ENCODE results near the gene CDH23. TPM values are rescaled to one million over a fixed set of nuclear protein-coding genes. Genes with fewer than 3 reads are reported as not detected.

CDH23 gene
- total RNA-seq, 4 donors from 2014 or later: 14.4 to 29.6 (median 19.7) TPM

- TF ChIP-seq POLR2AphosphoS5 (IDR thresholded peaks at IDR 0.05) (no peak), POLR2A (IDR thresholded peaks at IDR 0.05; ENCODE audit: low read depth) (no peak), EP300 (IDR thresholded peaks at IDR 0.05) (no peak), CTCF (IDR thresholded peaks at IDR 0.05) (no peak)
- intact Hi-C loops (cut with DNase I): no loop called here
- H3K36me3 ChIP-seq: no peaks in the 10 kb centered on the region
- no peaks in the 10 kb centered on the region for H3K27me3 ChIP-seq
- H3K27ac ChIP-seq (replicated peaks in 1 of 4): no peak overlapping the region
- no peak overlapping the region for H3K4me3 ChIP-seq
- 88% methylated on average over 9 of the region's 9 CpGs for WGBS
- H3K9me3 ChIP-seq: no peaks in the 10 kb centered on the region
- H3K4me1 ChIP-seq: peaks cover 9 to 15% (median 9%) of the 10 kb centered on the region in 4 donors
- no peak for DNase-seq (ENCODE audit: extremely low spot score)
Measured at GRCh38 chr10:71439670-71440425, 43.1 kb downstream of the CDH23 start.

GRCh38 chr10:71440506-71441035, 43.9 kb downstream of the CDH23 start:
- intact Hi-C loops (cut with DNase I): no loop called here
- 86% methylated on average over 6 of the region's 9 CpGs for WGBS
- DNase-seq (ENCODE audit: extremely low spot score): no peak
- no peak overlapping the region for H3K4me3 ChIP-seq
- peaks cover 5 to 8% (median 6%) of the 10 kb centered on the region in 4 donors for H3K4me1 ChIP-seq
- no peaks in the 10 kb centered on the region for H3K9me3 ChIP-seq
- H3K36me3 ChIP-seq: no peaks in the 10 kb centered on the region
- no peak overlapping the region for H3K27ac ChIP-seq (replicated peaks in 1 of 4)
- TF ChIP-seq POLR2AphosphoS5 (IDR thresholded peaks at IDR 0.05) (no peak), CTCF (IDR thresholded peaks at IDR 0.05) (no peak), EP300 (IDR thresholded peaks at IDR 0.05) (no peak), POLR2A (IDR thresholded peaks at IDR 0.05; ENCODE audit: low read depth) (no peak)
- H3K27me3 ChIP-seq: no peaks in the 10 kb centered on the region

- Histone ChIP-seq H3K9me3 (no peaks in the 10 kb centered on the region), H3K4me3 (no peak overlapping the region), H3K4me1 (no peaks in the 10 kb centered on the region), H3K36me3 (no peaks in the 10 kb centered on the region), H3K27ac (replicated peaks in 1 of 4) (no peak overlapping the region), H3K27me3 (no peaks in the 10 kb centered on the region)
- TF ChIP-seq POLR2AphosphoS5 (IDR thresholded peaks at IDR 0.05): no peak
- no peak for TF ChIP-seq CTCF (IDR thresholded peaks at IDR 0.05)
- no peak for TF ChIP-seq EP300 (IDR thresholded peaks at IDR 0.05)
- TF ChIP-seq POLR2A (IDR thresholded peaks at IDR 0.05; ENCODE audit: low read depth): no peak
- WGBS: 91% methylated on average over 3 of the region's 3 CpGs
- no peak for DNase-seq (ENCODE audit: extremely low spot score)
- intact Hi-C loops (cut with DNase I): no loop called here
Measured at GRCh38 chr10:71442000-71442399, 45.3 kb downstream of the CDH23 start.

GRCh38 chr10:71442859-71443570, 46.3 kb downstream of the CDH23 start:
- H3K27me3 ChIP-seq: no peaks in the 10 kb centered on the region
- intact Hi-C loops (cut with DNase I): no loop called here
- H3K9me3 ChIP-seq: no peaks in the 10 kb centered on the region
- TF ChIP-seq POLR2A (IDR thresholded peaks at IDR 0.05; ENCODE audit: low read depth) (no peak), CTCF (IDR thresholded peaks at IDR 0.05) (no peak), EP300 (IDR thresholded peaks at IDR 0.05) (no peak), POLR2AphosphoS5 (IDR thresholded peaks at IDR 0.05) (no peak)
- H3K4me1 ChIP-seq: no peaks in the 10 kb centered on the region
- WGBS: 87% methylated on average over 10 of the region's 15 CpGs
- no peak overlapping the region for H3K4me3 ChIP-seq
- no peak overlapping the region for H3K27ac ChIP-seq (replicated peaks in 1 of 4)
- no peak for DNase-seq (ENCODE audit: extremely low spot score)
- H3K36me3 ChIP-seq: no peaks in the 10 kb centered on the region
